ENCODE data around the gene PXMP2.

- TF ChIP-seq CTCF (IDR thresholded peaks at IDR 0.05; ENCODE audit: low read depth, low read length), result no peak
- no peak for TF ChIP-seq EZH2phosphoT487 (IDR thresholded peaks at IDR 0.05; ENCODE audit: low read depth)
Measured at GRCh38 chr12:132747395-132747794, 60.0 kb downstream of the PXMP2 start.
